ENCODE measurements around the gene MUC5AC. TPM values are rescaled to one million over a fixed set of nuclear protein-coding genes. Genes with fewer than 3 reads are reported as not detected.
A peak's percentile ranks its signal among the peaks of the same experiment; 100 is the strongest.

MUC5AC gene
- total RNA-seq, 1 donor from 2014 or later, result not detected

GRCh38 chr11:1224111-1224490, 66.3 kb downstream of the MUC5AC start:
- no peak overlapping the region for H3K4me3 ChIP-seq (ENCODE audit: low read depth, low read length)

GRCh38 chr11:1224491-1225385, 67.0 kb downstream of the MUC5AC start:
- no peak for DNase-seq (ENCODE audit: low read depth)
- no peak overlapping the region for H3K4me3 ChIP-seq (ENCODE audit: low read depth, low read length)
- TF ChIP-seq CTCF (conservative IDR thresholded peaks at IDR 0.05; ENCODE audit: low read depth, low read length), result no peak

More at GRCh38 chr11:1224111-1224490, 66.3 kb downstream of the MUC5AC start:
- TF ChIP-seq CTCF (conservative IDR thresholded peaks at IDR 0.05; ENCODE audit: low read depth, low read length), result no peak
- DNase-seq (ENCODE audit: low read depth), result no peak

GRCh38 chr11:1225386-1226225, 67.9 kb downstream of the MUC5AC start:
- H3K4me3 ChIP-seq (ENCODE audit: low read depth, low read length), result no peak overlapping the region
- no peak for DNase-seq (ENCODE audit: low read depth)
- no peak for TF ChIP-seq CTCF (conservative IDR thresholded peaks at IDR 0.05; ENCODE audit: low read depth, low read length)

GRCh38 chr11:1226226-1226985, 68.7 kb downstream of the MUC5AC start:
- DNase-seq (ENCODE audit: low read depth), result no peak
- no peak overlapping the region for H3K4me3 ChIP-seq (ENCODE audit: low read depth, low read length)
- peak; percentile 15 for TF ChIP-seq CTCF (conservative IDR thresholded peaks at IDR 0.05; ENCODE audit: low read depth, low read length)

- H3K4me3 ChIP-seq (ENCODE audit: low read depth, low read length), result no peak overlapping the region
- no peak for TF ChIP-seq CTCF (conservative IDR thresholded peaks at IDR 0.05; ENCODE audit: low read depth, low read length)
- DNase-seq (ENCODE audit: low read depth), result no peak
Observed at GRCh38 chr11:1226986-1227550, 69.3 kb downstream of the MUC5AC start.

GRCh38 chr11:1227551-1228100, 69.9 kb downstream of the MUC5AC start:
- H3K4me3 ChIP-seq (ENCODE audit: low read depth, low read length), result no peak overlapping the region
- no peak for TF ChIP-seq CTCF (conservative IDR thresholded peaks at IDR 0.05; ENCODE audit: low read depth, low read length)
- DNase-seq (ENCODE audit: low read depth), result no peak
